Adipocyte (in vitro differentiated cells): ENCODE results near the gene FOCAD.

Experiments used
- DNase-seq: peaks from one replicate; pipeline ENCODE4 v3.0.0-alpha.2; 2015; ENCODE audit warnings: low read depth
- H3K27me3 ChIP-seq: replicated peaks from 2 replicates; pipeline ENCODE4 v1.7.0; 2013; ENCODE audit warnings: mild to moderate bottlenecking, low read length, moderate library complexity; ENCODE audit not compliant: control insufficient read depth, insufficient read depth
- H3K36me3 ChIP-seq: 2 replicates; pipeline ENCODE4 v1.7.0; 2013; ENCODE audit warnings: low read length, mild to moderate bottlenecking, moderate library complexity; ENCODE audit not compliant: control insufficient read depth, insufficient read depth, severe bottlenecking
- H3K4me1 ChIP-seq: 2 replicates; pipeline ENCODE4 v1.7.0; 2013; ENCODE audit warnings: mild to moderate bottlenecking, low read length, moderate library complexity; ENCODE audit not compliant: control insufficient read depth, insufficient read depth
- H3K4me3 ChIP-seq: 2 replicates; pipeline ENCODE4 v1.7.0; 2013; ENCODE audit warnings: mild to moderate bottlenecking, low read length, moderate library complexity
- H3K9ac ChIP-seq: 2 replicates; pipeline ENCODE4 v1.7.0; 2013; ENCODE audit warnings: mild to moderate bottlenecking, low read length, moderate library complexity
- H3K9me3 ChIP-seq: 2 replicates; pipeline ENCODE4 v1.7.0; 2013; ENCODE audit warnings: mild to moderate bottlenecking, low read length, moderate library complexity; ENCODE audit not compliant: control insufficient read depth

FOCAD gene

GRCh38 chr9:20684035-20684874, at the start of gene FOCAD:
FOCAD (plus strand) TSS chr9:20684259; CDS start chr9:20715354, 31,095 bp downstream.
- H3K9me3 ChIP-seq, result no peaks in the 10 kb centered on the region
- peak; percentile 99 for DNase-seq
- H3K4me1 ChIP-seq, result peaks cover 44% of the 10 kb centered on the region
- peak within 1 kb of the TSS; percentile 94 for H3K4me3 ChIP-seq
- no peaks in the 10 kb centered on the region for H3K27me3 ChIP-seq
- H3K9ac ChIP-seq, result peak within 1 kb of the TSS; percentile 99
- no peaks in the 10 kb centered on the region for H3K36me3 ChIP-seq

- Histone ChIP-seq H3K9me3 (no peaks in the 10 kb centered on the region), H3K9ac (no peak overlapping the region), H3K27me3 (no peaks in the 10 kb centered on the region), H3K36me3 (no peaks in the 10 kb centered on the region), H3K4me3 (no peak overlapping the region), H3K4me1 (peaks cover 9% of the 10 kb centered on the region)
- DNase-seq, result no peak
Measured at GRCh38 chr9:20634895-20635294, 49.2 kb upstream of the FOCAD start.

- Histone ChIP-seq H3K9ac (no peak overlapping the region), H3K36me3 (no peaks in the 10 kb centered on the region), H3K4me1 (peaks cover 3% of the 10 kb centered on the region), H3K9me3 (no peaks in the 10 kb centered on the region), H3K4me3 (no peak overlapping the region), H3K27me3 (no peaks in the 10 kb centered on the region)
- peak; percentile 31 for DNase-seq
Measured at GRCh38 chr9:20636888-20637440, 47.1 kb upstream of the FOCAD start.

- no peaks in the 10 kb centered on the region for H3K4me1 ChIP-seq
- H3K36me3 ChIP-seq, result no peaks in the 10 kb centered on the region
- H3K4me3 ChIP-seq, result no peak overlapping the region
- DNase-seq, result peak; percentile 51
- H3K27me3 ChIP-seq, result no peaks in the 10 kb centered on the region
- no peaks in the 10 kb centered on the region for H3K9me3 ChIP-seq
- H3K9ac ChIP-seq, result no peak overlapping the region
Measured at GRCh38 chr9:20640331-20641187, 43.5 kb upstream of the FOCAD start.

- Histone ChIP-seq H3K36me3 (no peaks in the 10 kb centered on the region), H3K9me3 (no peaks in the 10 kb centered on the region), H3K4me1 (no peaks in the 10 kb centered on the region), H3K9ac (no peak overlapping the region), H3K4me3 (no peak overlapping the region), H3K27me3 (no peaks in the 10 kb centered on the region)
- no peak for DNase-seq
Measured at GRCh38 chr9:20642045-20642444, 42.0 kb upstream of the FOCAD start.

GRCh38 chr9:20643660-20644059, 40.4 kb upstream of the FOCAD start:
- no peak overlapping the region for H3K4me3 ChIP-seq
- H3K27me3 ChIP-seq, result no peaks in the 10 kb centered on the region
- H3K36me3 ChIP-seq, result no peaks in the 10 kb centered on the region
- DNase-seq, result no peak
- H3K9me3 ChIP-seq, result no peaks in the 10 kb centered on the region
- no peak overlapping the region for H3K9ac ChIP-seq
- H3K4me1 ChIP-seq, result no peaks in the 10 kb centered on the region

- Histone ChIP-seq H3K9me3 (no peaks in the 10 kb centered on the region), H3K36me3 (no peaks in the 10 kb centered on the region), H3K4me1 (no peaks in the 10 kb centered on the region), H3K9ac (no peak overlapping the region), H3K4me3 (no peak overlapping the region), H3K27me3 (no peaks in the 10 kb centered on the region)
- DNase-seq, result no peak
Measured at GRCh38 chr9:20646656-20647055, 37.4 kb upstream of the FOCAD start.

GRCh38 chr9:20649381-20649780, 34.7 kb upstream of the FOCAD start:
- DNase-seq, result no peak
- no peaks in the 10 kb centered on the region for H3K36me3 ChIP-seq
- no peaks in the 10 kb centered on the region for H3K27me3 ChIP-seq
- no peaks in the 10 kb centered on the region for H3K9me3 ChIP-seq
- H3K4me1 ChIP-seq, result no peaks in the 10 kb centered on the region
- no peak overlapping the region for H3K4me3 ChIP-seq
- no peak overlapping the region for H3K9ac ChIP-seq

GRCh38 chr9:20650313-20650712, 33.7 kb upstream of the FOCAD start:
- Histone ChIP-seq H3K36me3 (no peaks in the 10 kb centered on the region), H3K9ac (no peak overlapping the region), H3K9me3 (peaks cover 4% of the 10 kb centered on the region), H3K27me3 (no peaks in the 10 kb centered on the region), H3K4me1 (no peaks in the 10 kb centered on the region), H3K4me3 (no peak overlapping the region)
- DNase-seq, result no peak

GRCh38 chr9:20650750-20651299, 33.2 kb upstream of the FOCAD start:
- Histone ChIP-seq H3K27me3 (no peaks in the 10 kb centered on the region), H3K9me3 (peaks cover 4% of the 10 kb centered on the region), H3K4me1 (no peaks in the 10 kb centered on the region), H3K36me3 (no peaks in the 10 kb centered on the region), H3K4me3 (no peak overlapping the region), H3K9ac (no peak overlapping the region)
- DNase-seq, result no peak

GRCh38 chr9:20651939-20652338, 32.1 kb upstream of the FOCAD start:
- Histone ChIP-seq H3K4me3 (no peak overlapping the region), H3K9me3 (peaks cover 4% of the 10 kb centered on the region), H3K9ac (no peak overlapping the region), H3K4me1 (no peaks in the 10 kb centered on the region), H3K36me3 (no peaks in the 10 kb centered on the region), H3K27me3 (no peaks in the 10 kb centered on the region)
- DNase-seq, result no peak
